Measurements from ENCODE around the gene PLSCR1.
"Not testable (repeated sequence)": the region's sequence is repeated elsewhere in the genome, so short reads cannot be mapped to it uniquely, and the experiment has no call there.

PLSCR1 gene

DNA sequence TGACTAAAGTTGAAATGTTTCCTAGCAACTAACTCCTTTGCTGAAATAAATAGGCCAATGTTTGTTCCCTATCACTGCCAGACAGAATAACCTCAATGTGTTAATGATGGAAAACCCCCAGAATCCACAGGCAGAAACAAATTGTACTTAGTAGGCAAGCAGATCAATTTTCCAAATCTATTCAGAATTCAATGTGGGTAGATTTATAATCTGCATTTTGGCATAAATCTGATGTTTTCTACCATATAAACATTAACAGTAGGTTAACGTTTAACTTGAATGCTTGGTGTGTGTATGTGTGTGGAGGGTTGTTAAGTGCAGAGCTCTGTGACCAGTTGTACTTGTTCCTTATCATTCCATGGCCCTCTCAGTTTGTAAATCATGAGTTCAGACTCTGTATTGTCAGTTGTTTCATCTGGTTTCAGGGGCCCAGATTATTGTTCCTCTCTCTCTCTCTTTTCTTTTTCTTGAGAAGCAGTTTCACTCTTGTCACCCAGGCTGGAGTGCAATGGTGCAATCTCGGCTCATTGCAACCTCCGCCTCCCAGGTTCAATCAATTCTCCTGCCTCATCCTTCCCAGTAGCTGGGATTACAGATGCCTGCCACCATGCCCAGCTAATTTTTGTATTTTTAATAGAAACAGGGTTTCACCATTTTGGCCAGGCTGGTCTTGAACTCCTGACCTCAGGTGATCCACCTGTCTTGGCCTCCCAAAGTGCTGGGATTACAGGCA is 32.8 kb downstream of the PLSCR1 start:
- DNase-seq: no peak

DNA sequence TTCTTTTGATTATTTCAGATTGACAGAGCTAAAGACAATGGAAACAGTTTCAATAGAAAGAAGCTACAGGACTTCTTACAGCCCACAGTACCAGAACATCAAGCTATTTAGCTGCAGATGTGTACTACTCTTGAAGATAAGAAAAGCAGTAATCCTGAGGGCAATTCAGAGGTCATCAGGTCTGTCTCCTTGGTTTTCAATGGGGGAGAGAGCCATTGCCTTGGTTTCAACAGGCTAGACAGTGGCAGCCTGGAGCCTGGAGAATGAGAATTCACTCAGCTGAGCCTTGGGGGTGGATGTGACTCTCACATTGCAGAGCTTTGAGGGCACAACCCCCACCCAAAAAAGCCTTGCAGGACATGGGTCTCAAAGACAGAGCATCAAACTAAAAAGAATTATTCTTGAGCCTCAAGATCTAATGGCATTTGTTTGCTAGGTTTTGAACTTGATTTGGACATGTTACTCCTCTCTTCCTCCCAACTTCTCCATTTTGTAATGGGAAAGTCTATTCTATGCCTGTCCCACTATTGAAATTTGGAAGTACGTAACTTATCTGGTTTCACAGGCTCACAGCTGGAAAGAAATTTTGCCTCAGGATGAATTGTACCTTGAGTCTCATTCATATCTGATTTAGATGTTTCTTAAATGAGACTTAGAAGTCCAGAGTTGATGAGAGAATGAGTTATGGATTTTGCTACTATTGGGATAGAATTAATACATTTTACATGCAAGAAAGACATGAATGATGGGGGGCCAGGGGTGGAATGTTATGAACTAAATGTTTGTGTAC is 36.9 kb downstream of the PLSCR1 start:
- DNase-seq: no peak

DNA sequence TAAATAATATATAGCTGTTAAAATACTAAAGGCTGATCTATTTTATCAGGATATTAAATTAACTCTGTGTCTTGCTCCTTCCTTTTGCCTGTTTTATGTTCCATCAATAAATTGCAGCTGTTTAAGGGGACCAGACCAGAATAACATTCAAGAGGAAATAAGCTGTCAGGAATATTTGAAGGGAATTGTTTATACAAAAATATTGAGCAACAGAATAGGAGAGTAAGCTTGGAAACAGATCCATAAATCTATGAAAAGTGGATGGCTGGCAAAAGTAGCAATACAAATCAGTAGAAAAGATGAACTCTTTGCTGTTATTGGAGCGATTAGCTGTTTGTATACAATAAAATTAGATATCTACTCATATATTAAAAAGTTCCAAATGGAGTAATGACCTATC is 38.9 kb downstream of the PLSCR1 start:
- DNase-seq: no peak

DNA sequence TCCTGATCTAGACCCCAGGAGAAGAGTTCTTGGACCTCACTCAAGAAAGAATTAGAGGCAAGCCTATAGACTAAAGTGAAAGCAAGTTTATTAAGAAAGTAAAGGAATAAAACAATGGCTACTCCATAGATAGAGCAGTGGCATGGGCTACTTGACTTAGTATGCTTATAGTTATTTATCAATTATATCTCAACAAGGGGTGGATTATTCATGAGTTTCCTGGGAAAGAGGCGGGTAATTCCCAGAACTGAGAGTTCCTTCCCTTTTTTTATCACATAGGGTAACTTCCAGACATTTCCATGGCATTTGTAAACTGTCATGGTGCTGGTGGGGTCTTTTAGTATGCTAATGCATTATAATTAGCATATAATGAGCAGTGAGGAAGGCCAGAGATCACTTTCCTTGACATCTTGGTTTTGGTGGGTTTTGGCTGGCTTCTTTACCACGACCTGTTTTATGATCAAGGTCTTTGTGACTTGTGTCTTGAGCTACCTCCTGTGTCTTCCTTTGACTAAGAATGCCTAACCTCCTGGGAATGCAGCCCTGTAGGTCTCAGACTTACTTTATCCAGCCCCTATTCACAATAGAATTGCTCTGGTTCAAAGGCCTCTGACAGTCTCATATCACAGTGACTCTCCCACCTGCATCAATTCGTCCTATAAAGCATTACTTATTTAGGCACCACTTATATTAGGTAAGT is 39.8 kb downstream of the PLSCR1 start:
- DNase-seq: no peak

DNA sequence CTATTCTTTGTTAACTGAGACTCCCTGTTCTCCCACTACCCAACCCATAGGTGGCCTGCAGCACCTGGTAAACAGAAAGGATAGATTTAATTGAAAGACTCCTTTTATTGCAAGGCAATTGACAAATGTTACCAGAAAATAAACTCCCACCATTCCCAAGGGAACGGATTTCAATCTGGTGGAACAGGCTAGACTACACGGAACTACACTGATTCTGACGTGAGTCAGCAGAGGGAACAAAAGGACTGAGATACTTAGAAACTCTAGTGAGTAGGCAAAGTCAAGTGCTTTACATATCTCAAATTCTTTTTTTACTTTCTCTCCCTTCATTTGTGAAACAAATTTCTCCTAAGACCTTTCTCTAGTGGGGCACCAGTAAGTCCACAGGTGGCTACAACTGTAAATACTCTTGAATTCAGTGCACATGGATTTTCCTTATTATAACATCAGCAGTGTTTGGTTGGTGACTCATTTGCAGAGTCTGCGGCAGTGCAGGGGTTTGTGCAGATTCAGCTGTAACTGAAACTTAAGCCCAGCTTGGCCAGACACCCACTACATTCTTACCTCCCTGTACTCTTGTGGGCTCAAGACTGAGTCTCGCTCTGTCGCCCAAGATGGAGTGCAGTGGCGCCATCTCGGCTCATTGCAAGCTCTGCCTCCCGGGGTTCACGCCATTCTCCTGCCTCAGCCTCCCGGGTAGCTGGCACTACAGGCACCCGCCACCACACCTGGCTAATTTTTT is 40.8 kb downstream of the PLSCR1 start:
- no peak for DNase-seq

DNA sequence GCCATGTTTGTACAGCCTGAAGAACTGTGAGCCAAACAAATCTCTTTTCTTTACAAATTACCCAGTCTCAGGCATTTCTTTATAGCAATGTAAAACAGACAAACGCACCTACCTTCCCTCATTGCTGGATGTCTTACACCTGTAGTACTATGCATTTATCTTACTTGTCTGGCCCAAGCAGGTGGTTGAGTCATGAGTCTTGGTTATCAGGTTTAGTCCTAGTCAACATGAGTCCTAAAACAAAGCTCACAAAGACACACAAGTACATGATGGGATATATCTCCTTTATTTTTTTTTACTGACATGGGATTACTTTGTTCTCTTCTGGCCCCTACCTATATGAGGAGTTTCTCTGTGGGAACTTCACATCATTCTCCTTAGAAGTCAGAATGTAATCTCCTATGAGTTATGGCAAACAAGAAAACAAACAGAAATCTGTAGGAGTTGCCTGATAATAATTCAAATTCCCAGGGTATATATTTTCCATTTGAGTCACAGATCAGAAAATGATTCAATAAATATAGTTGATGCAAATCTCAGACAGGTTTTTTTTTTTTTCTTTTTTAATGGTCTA is 41.4 kb downstream of the PLSCR1 start:
- no peak for DNase-seq

DNA sequence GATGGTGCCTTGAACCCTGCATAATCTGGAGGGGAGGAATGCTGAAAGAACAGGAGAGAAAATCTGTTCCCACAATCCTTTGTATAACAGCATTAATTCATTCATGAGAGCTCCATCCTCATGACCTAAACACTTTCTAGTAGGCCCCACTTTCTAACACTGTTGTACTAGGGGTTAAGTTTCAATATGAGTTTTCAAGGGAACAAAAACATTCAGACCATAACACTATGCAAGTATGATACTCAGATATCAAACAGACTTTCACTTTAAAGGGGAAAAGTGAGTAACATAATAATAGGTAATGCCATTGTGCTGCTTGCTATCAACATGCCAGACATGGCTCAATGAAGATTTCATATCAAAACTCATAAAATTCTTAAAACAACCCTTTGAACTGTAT is 42.7 kb downstream of the PLSCR1 start:
- no peak for DNase-seq

DNA sequence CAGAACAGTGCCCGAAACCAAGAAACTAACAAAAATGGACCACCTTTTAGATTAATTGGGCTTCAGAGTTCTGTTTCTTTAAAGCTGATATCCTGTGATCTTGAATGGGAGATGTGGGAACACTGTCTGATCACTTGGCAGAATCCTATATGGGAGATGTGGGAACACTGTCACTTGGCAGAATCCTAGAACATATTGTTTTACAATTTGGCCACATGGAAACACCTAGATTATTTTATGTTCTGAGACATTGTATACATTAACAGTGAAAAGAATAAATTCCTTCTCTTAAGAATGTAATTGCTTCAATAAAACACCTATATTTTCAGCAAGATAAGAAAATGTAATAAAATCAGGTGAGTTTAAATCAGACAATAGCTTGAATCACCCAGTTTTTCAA is 44.7 kb downstream of the PLSCR1 start:
- DNase-seq: no peak

DNA sequence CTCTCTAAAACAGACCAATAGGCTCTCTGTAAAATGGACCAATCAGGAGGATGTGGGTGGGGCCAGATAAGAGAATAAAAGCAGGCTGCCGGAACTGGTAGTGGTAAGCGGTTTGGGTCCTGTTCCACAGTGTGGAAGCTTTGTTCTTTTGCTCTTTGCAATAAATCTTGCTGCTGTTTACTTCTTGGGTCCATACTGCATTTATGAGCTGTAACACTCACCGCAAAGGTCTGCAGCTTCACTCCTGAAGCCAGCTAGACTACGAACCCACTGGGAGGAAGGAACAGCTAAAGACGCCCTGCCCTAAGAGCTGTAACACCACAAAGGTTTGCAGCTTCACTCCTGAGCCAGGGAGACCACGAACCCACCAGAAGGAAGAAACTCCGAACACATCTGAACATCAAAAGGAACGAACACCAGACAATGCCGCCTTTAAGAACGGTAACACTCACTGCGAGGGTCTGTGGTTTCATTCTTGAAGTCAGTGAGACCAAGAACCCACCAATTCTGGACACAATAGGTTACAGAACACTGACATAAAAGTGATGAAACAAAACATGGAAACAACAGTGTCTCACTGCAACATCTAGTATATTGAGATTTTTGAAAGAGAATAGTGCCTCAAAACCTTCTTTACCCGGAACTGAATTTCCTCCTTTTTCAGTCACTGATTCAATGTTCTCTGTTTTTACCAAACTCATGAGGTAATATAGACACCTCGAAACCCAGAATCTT is 46.2 kb downstream of the PLSCR1 start:
- no peak for DNase-seq

DNA sequence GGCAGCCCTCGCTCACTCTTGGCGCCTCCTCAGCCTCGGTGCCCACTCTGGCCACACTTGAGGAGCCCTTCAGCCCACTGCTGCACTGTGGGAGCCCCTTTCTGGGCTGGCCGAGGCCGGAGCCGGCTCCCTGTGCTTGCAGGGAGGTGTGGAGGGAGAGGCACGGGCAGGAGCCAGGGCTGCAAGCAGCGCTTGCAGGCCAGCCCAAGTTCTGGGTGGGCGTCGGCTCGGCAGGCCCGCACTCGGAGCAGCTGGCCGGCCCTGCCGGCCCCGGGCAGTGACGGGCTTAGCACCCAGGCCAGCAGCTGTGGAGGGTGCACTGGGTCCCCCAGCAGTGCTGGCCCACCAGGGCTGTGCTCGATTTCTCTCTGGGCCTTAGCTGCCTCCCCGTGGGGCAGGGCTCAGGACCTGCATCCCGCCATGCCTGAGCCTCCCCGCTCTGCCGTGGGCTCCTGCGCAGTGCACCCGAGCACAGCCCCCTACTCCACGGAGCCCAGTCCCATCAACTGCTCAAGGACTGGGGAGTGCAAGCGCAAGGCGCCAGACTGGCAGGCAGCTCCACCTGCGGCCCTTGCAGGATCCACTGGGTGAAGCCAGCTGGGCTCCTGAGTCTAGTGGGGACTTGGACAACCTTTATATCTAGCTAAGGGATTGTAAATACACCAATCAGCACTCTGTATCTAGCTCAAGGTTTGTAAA is 47.1 kb downstream of the PLSCR1 start:
- not testable (repeated sequence) for DNase-seq

DNA sequence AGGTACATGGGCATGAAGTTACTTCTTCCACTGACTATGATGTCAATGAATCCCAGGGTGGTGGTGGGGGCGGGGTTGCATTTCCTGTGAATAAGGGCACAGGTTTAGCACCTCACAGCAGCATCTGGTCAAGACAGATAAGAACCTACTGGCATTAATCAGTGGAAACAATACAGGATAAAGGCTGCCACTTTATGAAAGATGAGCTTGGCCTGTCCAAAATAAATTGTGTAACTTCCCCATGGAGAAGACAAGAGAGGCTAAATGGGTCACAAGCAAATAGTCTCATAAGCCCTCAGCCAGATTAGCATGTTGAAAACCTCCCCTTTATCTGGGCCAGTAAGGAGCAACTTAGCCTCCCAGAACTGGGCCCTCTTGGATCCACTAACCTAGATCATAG is 47.7 kb downstream of the PLSCR1 start:
- no peak for DNase-seq

DNA sequence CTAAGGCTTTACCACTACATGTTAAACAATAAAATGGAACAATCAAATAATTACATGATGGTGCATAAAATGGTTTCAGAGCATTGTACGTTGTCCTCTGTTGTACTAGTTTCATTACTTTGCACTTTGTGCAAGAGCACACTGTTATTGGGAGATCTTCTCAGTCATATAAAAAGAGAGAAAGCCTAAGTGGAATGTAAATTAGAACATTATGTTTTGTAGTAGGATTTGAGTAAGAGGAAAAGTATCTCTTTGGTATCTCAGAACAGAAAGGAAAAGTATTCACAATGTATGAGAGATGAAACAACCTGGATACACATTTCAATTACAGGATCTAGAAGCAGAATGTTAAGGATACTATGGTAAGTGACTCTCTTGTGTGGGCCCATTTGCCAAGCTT is 48.2 kb downstream of the PLSCR1 start:
- DNase-seq: no peak

DNA sequence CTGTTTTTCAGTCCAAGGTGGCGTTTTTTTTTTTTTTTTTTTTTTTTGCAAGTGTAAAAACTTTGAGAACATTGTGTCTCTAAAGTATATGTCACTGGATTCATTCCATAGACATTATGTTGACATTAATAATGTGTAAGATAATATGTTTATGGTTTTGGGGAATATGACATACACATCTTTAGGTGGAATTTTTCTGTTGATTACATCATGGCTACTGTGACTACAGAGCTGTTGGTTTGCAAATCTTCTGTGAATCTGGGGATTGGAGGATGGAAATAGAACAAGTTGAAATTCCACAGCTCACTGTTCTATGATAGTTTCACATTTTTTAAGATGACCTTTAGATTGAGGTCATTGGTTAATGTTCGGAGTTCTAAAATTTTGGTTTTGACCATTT is 50.6 kb downstream of the PLSCR1 start:
- no peak for DNase-seq

DNA sequence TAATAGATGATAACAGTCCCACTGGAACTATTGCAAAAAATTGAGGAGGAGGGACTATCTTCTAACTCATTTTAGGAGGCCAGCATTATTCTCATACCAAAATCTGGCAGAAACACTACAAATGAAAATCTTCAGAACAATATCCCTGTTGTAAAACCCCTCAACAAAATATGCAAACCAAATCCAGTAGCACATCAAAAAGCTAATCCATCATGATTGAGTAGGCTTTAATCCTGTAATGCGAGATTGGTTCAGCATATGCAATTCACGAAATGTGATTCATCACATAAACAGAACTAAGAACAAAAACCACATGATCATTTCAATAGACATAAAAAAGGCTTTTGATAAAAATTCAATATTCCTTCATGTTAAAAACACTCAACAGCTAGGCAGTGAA is 51.2 kb downstream of the PLSCR1 start:
- DNase-seq: no peak

DNA sequence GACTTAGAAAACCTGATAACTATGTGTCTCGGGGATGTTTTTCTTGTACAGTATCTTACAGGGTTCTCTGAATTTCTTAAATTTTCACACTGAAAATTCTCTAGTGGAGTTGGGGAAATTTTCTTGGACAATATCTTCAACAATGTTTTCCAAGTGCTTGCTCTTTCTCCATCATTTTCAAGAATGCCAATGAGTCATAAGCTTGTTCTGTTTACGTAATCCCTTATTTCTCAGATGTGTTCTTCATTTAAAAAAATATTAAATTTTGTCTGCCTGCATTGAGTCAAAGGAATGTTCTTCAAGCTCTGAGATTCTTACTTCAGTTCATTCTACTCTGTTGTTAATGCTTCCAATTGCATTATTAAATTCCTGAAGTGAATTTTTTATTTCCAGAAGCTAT is 53.1 kb downstream of the PLSCR1 start:
- DNase-seq: no peak

DNA sequence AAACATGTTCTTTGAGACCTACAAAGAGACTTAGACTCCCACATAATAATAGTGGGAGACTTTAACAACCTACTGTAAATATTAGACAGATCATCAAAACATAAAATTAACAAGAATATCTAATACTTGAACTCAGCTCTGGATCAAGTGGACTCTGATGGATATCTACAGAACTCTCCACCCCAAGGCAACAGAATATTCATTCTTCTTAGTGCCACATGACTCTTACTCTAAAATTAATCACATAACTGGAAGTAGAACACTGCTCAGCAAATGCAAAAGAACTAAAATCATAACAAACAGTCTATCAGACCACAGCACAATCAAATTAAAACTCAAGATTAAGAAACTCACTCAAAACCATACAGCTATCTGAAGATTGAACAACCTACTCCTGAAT is 59.1 kb downstream of the PLSCR1 start:
- no peak for DNase-seq

DNA sequence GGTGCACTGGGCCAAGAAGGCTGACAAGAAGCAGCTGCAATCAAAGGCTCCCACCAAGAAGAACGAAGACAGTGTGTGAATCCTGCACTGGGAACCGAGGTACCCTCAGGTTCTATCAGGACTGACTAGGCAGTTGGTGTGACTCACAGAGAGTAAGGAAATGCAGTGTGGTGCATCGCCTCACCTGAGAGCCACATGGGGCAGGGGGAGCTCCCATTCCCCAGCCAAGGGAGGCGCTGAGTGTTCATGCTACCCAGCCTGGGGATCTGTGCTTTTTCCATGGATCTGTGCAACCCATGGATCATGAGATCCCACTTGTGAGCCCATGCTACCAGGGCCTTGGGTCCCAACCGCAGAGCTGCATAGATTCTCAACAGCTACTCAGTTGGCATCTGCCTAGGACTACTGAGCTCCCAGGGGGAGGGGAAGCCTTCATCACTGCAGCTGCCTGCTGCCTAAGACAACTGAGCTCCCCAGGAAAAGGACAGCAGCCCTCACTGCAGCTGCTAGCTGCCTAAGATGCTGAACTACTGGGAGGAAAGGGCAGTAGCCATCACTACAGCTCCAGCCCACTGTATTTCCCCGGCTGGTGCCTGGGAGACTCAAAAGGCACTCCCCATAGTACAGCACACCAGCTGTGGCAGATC is 68.2 kb downstream of the PLSCR1 start:
- DNase-seq: no peak

DNA sequence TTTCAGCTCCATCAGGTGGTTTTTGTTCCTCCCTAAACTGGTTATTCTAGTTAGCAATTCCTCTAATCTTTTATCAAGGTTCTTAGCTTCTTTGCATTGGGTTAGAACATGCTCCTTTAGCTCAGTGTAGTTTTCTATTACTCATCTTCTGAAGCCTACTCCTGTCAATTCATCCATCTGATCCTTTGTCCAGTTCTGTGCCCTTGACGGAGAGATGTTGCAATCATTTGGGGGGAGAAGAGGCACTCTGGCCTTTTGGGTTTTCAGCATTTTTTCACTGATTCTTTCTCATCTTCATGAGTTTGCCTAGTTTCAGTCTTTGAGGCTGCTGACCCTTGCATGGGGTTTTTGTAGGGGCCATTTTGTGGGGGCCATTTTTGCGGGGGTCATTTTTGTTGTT is 69.4 kb downstream of the PLSCR1 start:
- DNase-seq: not testable (repeated sequence)

DNA sequence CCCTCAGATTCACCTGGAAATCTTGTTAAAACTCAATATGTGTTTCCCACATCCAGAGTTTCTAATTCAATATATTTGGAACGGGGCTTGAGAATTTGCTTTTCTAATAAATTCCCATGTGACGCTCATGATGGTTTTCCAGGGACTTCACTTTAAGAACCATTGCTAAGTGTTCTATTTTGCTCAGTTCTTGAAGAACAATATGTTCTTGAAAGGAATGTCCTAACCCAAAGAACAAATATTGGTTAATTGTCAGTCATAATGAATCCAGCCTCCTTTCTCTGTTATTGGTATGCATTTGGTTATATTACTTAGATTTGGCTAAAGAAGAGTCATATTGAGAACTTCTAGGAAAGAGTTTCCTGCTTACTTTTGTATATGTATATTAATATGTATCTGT is 70.7 kb downstream of the PLSCR1 start:
- no peak for DNase-seq

DNA sequence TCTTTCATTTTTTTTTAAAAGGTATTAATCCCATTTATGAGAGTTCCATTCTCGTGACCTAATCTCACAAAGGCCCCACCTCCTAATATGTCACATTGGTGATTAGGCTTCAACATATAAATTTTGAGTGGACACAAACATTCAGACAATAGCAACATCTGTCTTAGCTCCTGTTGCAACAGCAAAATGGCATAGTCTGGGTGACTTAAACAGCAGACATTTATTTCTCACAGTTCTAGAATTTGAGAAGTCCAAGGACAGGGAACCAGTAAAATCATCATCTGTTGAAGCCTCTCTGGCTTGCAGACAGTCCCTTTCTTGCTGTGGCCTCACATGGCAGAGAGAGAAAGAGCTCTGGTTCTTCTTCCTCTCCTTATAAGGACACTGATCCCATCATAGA is 71.8 kb downstream of the PLSCR1 start:
- no peak for DNase-seq

DNA sequence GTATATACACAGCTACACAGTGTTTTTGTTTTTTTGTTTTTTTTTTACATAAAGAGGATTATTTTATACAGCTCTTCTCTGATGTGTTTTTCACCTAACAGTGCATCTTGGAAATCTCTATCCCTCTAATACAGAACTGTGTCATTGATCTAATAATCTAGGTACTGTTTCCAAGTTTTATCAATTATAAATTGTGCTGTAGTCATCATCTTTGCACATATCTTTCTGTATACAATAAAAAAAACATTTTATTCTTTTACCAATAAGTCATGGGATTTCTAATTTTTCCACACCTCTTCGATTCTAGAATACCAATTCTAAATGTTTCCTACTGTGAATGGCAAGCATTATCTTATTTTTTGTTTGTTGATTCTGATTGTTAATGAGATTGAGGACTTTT is 73.4 kb downstream of the PLSCR1 start:
- no peak for DNase-seq

All from NCI-H146 (cell line).